ENCODE results near the gene CALML4.
"Not testable (repeated sequence)": the region's sequence is repeated elsewhere in the genome, so short reads cannot be mapped to it uniquely, and the experiment has no call there.

CALML4 gene

DNA sequence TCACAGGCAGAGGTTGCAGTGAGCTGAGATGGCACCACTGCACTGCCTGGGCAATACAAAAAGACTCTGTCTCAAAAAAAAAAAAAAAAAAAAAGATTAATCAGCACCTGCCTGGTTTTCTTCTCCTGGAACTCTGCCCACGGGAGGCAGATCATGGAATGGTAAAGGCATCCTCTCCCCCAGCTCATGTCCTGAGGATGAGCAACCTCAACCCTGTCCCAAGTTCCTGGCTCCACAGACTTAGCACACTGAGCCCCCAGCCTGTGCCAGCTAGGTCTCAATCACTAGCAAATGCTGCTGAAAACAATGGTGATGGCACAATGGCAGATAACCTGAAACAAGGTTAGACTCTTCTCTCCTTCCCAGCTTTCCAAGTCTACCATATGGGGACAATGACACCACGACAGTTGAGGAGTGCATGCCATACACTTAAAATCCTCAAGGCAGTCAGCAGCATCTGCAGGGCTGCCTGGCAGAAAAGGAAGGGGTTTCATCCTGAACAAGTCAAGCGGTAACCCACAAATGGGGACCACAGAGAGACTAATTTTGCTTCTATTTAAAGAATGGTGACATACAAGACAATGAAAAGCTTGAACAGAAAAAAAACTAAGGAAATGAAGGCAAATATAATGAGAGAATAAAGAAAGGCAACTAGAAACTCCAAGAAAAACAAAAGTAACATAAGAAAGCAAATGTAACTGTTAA is 19.6 kb upstream of the CALML4 start:
- DNase-seq = no peak

DNA sequence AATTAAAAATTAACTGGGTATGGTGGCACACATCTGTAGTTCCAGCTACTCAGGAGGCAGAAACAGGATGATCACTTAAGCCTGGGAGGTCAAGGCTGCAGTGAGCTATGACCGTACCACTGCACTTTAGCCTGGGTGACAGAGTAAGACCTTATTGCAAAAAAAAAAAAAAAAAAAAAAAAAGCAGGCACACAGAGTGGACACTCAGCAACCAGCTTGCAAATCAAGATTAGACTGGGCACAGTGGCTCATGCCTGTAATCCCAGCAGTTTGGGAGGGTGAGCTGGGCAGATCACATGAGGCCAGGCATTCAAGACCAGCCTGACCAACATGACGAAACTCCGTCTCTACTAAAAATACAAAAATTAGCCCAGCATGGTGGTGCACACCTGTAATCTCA is 19.0 kb upstream of the CALML4 start:
- DNase-seq = peak in 1 of 3 donors; percentile 29

GRCh38 chr15:68223171-68223570 is 18.0 kb upstream of the CALML4 start:
- no peak for DNase-seq

- DNase-seq = not testable (repeated sequence)
Measured at GRCh38 chr15:68222432-68222743, 17.3 kb upstream of the CALML4 start.

- not testable (repeated sequence) for DNase-seq
Measured at GRCh38 chr15:68221530-68222431, 16.6 kb upstream of the CALML4 start.

GRCh38 chr15:68220967-68221366 is 15.8 kb upstream of the CALML4 start:
- no peak for DNase-seq

GRCh38 chr15:68220489-68220888 is 15.4 kb upstream of the CALML4 start:
- no peak for DNase-seq

GRCh38 chr15:68218847-68219798 is 14.0 kb upstream of the CALML4 start:
- DNase-seq = no peak

DNA sequence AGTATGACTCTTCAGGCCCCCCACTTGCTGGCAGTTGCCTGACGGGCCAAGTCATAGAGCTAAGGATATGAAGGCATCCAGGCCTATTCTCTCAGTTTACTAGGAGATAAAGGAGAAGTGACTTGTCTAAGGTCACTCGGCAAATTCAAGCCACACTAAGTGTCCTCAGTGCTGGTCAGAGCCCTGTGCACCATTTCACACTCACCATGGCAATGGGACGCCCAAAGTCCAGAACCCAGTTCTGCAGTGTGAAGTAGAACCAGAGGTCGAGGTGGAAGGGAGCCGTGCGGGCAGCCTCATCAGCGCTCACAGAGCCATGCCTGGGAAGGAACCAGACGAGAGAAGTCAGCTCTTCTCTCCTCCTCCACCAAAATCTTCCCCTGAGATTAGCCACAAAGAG is 13.2 kb upstream of the CALML4 start:
- DNase-seq = no peak

- peak in 1 of 3 donors; percentile 34 for DNase-seq
Measured at GRCh38 chr15:68217341-68217740, 12.2 kb upstream of the CALML4 start.

DNA sequence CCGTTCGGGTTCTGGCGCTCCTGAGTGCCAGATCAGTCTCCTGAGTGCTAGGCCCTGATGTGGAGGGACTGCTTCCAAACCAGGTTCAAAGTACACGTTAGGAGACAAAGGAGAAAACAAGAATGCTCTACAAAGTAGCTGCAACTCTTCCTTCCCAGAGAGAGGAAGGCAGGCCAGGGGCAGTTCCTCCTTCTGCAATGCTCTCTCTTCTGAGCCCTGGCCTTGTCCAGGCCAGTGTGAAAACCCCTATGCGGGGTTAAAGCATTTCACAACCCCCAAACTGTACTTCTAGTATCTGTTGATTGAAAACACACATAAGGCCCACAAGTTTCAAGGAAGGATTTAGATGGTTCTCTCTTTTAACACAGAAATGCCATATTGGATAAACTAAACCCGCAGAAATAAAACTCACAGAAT is 9.7 kb upstream of the CALML4 start:
- DNase-seq = peak; percentile 65 to 71 (median 68)

DNA sequence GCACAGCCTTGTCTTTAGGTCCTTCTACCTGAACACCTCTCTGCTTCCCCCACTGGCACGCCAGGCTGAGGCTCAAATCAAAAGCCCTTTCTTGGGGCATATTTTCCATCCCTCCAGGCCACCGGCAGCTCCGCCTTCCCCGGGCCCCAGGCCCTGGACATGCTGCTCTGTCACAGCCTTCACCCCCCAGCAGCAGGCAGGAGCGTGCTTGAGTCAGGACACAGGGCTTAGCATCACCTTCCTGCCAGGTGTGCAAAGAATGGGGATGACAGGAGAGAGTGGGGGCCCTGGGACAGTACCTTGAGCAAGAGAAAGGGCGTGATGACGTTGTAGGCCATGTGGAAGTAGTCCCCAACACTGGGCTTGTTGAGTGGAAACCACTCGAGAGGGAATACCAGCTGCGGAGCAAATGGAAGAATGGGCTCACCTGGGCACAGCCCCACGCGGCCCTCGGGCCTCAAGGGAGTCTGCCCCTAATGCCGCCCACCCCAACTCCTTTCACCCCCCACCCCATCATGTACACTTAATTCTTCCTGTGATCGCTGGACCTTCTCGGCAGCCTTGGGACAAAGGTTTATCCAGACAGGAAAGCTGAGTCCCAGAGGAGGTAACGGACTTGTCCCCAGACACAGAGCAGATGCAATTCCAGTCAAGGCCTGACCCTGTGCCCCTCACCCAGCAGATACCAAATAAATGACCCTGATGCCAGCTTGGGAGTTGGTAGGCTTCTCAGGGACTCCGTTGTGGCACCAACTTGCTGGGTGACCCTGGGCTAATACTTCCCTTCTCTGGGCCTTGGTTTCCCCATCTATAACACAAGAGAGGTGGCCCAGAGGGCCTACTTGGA is 9.1 kb upstream of the CALML4 start:
- no peak for DNase-seq

DNA sequence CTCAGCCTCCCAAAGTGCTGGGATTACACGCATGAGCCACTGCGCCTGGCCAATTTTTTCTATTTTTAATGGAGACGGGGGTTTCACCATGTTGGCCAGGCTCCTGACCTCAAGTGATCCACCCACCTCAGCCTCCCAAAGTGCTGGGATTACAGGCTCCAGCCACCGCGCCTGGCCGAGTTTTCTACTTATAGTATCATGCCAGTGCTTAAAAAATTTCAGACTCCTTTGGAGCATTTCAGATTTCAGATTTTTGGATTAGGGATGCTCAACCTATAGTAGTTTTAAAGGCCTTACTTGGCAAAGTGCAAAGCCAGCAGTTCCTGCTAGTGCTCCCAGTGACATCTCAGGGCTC is 8.3 kb upstream of the CALML4 start:
- DNase-seq = not testable (repeated sequence)

DNA sequence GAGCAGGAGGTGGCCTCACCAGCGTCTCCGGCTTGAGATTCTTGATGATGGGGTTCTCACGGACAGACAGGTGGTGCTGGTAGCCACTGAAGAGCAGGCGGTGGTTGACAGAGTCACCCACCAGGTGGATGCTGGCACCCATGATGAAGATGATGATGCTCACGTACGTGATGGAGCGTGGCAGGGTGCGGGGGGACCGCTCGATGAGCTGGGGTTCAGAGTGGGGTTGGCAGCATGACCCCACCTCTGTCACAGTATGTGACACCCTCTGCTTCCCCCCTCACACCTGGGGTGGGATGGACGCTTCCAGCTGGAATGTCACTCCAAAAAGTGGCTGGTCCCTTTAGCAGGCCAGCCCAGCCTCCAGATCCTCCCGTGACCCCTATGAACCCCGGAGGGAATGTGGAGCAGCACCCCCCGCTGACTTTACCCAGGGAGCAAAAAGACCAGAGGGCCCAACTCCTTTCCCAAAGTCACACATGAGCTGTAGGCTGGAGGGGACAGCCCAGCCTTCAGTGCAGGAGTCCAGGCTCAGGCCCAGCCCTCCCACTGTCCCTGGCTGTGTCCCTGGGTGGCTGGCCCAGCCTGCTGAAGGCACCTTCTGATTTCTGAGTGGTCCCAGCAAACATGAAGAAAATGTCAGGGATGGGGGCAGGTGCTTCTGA is 6.7 kb upstream of the CALML4 start:
- DNase-seq = no peak

DNA sequence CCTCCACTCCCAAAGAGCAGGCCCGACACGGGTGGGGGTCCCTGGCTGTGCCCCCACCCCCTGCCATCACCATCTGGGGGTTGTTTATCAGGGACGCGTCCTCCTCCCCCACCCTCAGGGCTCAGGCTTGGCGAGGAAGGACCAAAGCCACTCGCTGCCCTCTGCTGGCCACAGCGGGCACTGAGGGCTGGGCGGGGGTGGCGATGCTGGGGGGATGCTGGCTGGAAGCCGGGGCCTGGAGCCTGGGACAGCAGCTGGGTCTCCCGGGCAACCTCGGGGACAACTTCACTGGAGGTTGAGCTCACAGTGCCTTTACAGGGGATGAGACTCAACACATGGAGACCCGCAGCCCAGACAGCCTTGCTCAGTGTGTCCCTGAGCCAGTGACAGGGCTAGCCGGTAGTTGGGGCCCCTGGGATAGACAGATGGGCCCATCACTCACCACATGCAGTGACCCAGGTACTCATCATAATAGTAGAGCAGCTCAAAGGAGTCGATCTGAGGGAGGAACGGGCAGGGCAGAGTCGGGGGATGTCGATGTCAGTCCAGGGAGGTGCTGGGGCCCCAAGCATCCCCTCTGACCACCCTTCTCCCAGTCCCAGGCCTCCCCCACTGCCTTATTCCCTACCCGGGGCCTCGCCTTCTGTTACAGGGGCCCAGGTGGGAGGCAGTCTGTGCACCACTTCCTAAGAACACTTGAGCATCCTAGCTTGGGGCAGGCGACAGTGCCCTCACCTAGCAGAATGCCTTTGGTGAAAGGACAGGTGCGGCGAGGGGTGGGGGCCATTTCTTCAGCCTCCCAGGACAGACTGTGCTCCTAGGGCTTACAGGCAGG is 5.9 kb upstream of the CALML4 start:
- peak; percentile 54 to 79 (median 62) for DNase-seq

GRCh38 chr15:68210409-68210756 is 5.3 kb upstream of the CALML4 start:
- no peak for DNase-seq

GRCh38 chr15:68209735-68210408 is 4.7 kb upstream of the CALML4 start:
- DNase-seq = no peak

DNA sequence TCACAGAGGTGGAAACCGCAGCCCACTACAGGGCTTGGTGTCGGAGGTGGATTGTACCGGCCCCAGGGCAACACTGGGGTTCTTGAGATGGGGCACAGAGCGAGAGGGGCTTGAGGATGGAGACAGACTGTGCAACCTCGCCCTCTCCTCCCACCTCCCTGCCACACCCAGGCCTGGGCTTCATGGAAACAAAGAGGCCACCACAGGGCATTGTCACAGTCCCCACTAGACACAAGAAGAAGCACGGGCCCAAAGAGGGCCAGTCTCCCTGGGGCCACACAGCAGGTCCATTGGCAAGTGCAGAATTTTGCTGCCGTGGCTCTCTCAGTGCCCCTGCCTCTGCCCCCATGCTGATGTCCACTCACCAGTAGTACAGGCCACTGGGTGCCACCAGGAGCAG is 4.1 kb upstream of the CALML4 start:
- DNase-seq = no peak

- DNase-seq = no peak
Measured at GRCh38 chr15:68208636-68209240, 3.6 kb upstream of the CALML4 start.

DNA sequence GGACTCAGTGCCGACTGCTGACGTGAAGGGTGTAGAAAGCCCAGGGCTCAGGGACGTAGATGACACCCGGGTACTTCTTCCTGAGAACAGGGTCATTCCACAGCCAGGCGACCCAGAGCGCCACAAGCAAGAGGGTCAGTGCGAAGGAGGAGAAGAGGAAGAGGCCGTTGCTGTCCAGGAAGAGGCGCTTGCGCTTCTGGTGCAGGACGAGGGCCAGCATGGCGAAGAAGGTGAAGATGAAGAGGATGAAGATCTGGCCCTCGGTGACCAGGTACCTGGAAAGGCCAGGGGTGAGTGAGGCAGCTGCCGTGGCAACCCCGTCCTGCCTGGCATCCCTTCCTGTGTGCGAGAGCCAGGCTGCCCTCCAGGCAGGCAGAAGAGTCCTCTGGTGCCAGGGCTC is 3.0 kb upstream of the CALML4 start:
- no peak for DNase-seq
